Measurements from ENCODE around the gene CSRNP3.
"Not testable (repeated sequence)": the region's sequence is repeated elsewhere in the genome, so short reads cannot be mapped to it uniquely, and the experiment has no call there.

Gene CSRNP3

DNA sequence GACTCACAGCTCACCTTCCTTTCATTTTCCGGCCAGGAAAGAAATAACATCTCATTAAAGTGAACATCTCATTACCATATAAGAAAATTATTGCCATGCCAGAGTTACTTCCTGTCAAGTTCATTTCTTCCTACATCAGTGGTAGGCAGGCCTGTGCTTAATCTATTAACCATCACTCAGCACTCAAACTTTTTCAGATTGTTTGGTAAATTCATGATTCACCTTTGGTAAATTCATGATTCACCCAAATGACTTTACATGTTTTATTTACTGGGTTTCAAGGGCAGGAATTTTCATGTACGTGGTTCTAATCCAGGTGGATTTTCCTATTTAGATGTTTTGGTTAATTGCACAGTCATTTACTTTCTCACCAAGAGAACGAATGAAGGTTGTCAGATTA is 116.5 kb downstream of the CSRNP3 start:
- no peak for DNase-seq (ENCODE audit: low read depth in 1 of 2, low spot score in 1 of 2)

DNA sequence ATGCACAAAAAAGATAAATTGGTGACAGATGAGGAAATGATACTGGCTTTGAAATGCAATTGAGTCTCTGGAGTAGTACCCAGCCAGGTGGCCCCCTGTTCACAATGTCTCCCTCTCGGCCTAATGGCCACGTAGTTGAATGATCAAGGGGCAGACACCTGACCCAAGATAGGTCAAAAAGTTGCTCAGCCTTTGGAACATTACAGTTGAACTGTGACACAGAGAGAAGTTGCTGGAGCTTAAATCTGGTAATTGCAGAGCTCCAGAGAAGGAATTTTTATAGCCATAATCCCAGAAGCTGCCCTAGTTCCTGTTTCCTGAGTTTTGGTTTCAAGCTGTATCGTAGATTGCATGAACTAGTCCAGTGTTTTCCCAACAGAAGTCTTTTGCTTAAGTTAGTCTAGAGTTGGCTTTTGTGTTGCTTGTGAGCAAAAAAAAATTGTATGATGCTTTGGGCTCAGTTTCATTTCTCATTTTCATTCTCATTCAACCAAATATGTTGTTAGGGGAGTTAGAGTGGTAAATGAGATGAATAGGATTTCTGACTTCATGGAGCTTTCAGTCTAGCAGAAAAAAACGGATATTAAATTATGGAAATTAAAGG is 117.9 kb downstream of the CSRNP3 start:
- DNase-seq (ENCODE audit: low read depth in 1 of 2, low spot score in 1 of 2): no peak

DNA sequence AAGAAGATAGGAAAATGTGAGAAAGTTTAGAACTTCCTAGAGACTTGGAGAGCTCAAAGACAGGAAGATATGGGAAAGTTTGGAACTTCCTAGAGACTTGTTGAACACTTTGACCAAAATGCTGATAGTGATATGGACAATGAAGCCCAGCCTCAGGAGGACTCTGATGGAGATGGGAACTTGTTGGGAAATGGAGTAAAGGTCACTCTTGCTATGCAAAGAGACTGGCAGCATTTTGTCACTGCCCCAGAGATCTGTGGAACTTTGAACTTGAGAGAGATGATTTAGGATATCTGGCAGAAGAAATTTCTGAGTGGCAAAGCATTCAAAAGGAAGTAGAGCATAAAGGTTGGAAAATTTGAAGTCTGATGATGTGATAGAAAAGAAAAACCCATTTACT is 121.5 kb downstream of the CSRNP3 start:
- not testable (repeated sequence) for DNase-seq (ENCODE audit: low read depth in 1 of 2, low spot score in 1 of 2)

DNA sequence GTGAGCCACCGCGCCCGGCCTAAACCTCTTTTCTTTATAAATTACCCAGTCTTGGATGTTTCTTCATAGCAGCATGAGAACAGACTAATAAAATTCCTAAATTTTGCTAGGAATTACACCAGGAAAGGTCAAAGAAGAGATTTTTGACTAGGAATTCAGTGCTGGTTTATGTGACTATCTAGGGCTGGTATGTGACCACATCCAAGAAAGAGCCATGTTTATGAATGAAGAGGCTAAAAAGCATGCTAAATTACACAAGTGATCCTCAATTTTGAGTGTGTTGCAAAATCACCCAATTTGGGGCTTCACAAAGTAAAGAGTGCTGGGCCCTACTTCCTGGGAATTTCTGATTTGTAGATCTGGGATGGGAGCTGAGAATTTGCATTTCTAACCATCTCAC is 123.6 kb downstream of the CSRNP3 start:
- no peak for DNase-seq (ENCODE audit: low read depth in 1 of 2, low spot score in 1 of 2)

DNA sequence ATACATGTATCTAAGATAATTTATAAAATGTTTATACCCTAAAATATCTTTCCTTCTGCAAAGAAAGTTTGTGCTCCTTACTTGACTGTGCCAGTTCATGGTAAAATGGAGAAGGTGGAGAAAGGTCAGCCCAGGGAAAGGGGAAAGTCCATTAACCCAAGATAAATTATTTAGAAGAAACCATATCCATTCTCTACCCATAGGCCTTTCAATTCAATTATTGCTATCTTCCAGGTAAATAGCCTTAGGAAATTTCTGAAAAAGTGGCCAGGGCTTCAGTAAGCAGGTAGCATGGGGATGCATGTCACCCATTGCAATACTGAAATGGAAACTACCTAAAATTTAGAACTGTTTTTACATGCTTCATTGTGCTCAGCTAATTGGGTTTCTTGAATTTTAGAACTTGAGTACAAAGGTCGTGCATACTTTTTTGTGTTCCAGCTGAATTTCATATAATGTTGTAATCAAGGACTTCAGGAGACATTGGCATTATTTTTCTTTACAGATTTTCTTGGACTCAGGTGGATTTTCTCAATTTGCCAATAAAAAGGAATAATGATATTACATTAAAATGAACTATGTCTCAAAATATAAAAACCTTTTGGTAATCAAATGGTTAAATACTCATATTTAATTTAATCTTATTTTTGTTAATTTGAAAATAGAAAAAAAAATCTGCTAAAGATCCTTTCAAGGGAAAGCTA is 124.9 kb downstream of the CSRNP3 start:
- no peak for DNase-seq (ENCODE audit: low read depth in 1 of 2, low spot score in 1 of 2)

DNA sequence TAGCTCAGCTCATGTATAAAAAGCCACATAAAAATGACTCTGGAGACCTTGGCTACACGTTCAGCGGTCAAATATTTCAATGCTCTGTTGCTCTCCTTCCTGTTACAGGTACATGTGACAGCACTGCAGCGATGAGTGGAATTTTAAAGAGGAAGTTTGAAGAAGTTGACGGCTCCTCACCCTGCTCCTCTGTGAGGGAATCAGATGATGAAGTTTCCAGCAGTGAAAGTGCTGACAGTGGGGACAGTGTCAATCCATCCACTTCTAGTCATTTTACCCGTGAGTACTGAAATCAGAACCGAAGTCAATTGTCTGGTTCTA is 125.4 kb downstream of the CSRNP3 start:
- DNase-seq (ENCODE audit: low read depth in 1 of 2, low spot score in 1 of 2): no peak

DNA sequence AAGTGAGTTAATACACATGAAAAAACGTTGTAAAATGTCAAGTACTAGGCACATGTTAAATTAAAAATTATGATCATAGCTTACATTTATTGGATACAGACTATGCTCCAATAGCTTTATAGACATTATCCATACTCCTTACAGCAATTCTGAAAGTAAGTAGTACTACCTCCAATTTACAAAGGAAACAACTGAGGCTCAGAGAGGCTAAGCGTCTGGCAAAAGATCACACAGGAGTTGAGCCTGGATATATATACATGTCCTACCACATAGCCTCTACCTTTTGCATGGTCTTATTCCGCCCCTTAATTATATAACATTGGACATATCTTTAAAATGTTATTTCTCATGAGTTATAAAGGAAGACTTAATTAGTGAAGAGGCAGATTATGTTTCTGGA is 127.3 kb downstream of the CSRNP3 start:
- no peak for DNase-seq (ENCODE audit: low read depth in 1 of 2, low spot score in 1 of 2)

DNA sequence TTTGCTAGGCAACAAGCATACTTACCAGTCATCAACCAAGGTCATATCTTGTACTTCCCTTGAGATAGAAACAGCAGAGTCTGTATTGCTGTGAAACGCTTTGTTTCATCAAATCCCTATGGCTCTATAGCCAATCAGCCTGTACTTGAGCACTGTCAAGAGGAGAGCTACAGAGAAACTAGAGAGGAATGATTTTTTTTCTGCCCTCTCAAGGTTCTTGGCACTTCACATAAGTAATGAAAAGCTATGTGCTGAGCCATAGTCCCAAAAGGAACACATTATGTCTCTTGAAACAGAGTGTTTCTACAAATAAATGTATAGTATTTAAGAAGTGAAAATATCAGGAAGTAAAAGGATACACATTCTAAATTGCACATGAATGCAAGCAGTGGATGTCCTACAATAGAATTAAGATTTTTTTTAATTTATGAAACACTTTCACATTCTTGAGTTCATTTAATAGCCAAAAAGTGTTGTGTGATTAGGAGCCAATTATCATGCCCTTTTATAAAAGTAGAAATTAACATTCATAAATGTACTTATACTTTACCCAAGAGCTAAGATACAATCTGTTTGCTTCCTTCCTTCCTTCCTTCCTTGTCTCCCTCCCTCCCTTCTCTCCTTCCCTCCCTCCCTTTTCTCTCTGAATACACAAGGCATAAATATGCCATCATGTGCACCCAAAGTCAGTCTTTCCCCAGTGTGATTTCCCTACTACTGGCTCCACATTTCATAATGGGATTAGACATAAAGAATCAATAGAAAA is 131.8 kb downstream of the CSRNP3 start:
- DNase-seq (ENCODE audit: low read depth in 1 of 2, low spot score in 1 of 2): no peak

DNA sequence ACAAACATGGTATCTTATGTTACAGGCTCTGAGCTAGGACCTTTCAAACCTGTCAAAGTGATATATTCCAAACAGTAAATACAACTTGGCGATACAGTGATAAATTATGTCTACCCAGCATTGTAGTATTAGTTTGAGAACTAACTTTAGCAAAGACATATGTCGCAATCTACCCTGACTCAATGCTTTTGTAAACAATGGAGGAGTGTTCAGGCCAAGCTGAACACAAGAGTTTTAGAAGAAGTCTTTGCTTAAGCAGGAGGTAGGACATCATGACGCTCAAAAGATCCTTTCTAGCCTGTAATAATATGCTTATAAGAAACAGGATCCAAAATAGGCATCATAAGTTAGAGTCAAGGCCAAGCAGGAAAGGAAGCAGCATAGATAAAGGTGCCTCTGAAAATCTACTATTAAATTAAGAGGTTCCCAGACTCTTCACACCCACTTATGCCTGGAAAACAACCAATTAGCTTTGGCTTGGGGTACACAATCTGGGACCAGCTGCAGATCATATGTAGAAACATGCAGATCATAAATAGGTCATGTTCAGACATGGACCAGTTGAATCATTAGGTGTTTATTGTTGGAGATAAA is 132.5 kb downstream of the CSRNP3 start:
- DNase-seq (ENCODE audit: low read depth in 1 of 2, low spot score in 1 of 2): no peak

DNA sequence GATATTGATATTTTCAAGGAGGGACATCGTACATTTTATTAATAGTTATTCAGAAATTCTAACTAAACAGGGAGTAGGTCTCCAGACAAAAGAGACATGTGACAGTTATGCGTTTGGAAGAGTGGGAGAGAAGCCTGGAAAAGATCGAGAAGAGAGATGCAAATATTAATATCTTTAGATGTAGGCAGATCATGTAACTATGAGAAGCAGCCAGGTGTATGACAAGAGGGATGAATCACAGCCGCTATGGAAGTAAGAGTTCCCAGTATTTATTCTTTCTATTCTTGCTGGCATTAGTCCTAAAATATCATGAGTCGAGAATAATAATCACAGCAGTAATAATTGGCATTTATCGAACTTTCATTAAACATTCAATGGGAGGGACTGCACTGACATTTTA is 140.2 kb downstream of the CSRNP3 start:
- no peak for DNase-seq (ENCODE audit: low read depth in 1 of 2, low spot score in 1 of 2)

DNA sequence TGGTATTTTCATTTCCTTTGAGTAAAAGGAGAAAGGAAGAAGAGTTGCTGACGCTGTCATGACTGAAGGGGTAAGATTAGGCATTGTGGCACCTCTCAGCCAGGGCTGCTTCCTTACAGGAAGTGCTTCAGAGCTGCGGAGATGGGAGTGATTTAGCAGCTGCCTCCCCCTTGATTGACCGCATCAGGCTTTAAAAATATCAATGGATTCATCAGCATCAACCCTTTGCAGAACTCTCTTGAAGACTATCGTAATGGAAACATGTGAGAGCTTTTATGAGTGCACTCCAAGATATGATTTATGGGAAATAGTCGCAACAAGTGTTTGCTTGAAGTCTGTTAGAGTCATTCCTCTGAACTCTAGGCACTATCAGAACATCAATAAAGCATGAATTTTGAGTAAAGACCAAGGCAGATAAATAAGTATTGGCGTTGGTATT is 141.1 kb downstream of the CSRNP3 start:
- DNase-seq (ENCODE audit: low read depth in 1 of 2, low spot score in 1 of 2): no peak

DNA sequence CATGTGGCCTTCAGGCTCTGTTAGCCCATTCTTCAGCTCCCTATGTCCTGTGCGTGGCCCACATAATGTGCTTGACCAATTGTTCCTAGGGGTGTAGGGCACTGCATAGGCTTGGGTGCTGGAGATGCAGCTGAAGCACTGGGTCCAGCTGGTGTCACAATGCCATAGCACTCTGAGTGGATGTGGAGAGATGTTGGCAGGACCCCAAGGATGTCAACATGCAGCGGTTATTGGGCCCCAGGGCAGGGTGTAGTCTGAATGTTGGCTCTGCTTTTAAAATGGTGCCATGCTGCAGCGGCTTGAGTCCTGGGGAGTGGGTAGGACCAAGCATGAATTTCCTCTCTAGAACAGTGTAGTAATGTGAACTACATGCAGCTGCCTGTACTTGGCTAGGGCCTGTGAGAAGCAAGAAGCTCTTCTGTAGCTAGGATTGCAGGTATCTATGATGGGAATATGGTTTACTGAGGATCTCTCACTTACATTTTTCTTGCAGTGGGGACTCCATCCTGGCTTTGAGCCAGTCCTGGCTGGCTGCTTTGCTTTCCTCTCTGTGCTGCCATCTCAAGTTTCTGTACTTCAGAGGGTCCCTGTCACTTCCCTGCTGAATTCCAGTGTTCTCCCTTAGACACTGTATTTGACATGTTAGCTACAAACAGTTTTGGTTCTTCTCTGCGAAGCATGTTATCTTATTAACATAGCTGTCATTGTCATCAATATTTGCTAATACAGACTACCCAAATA is 148.4 kb downstream of the CSRNP3 start:
- DNase-seq (ENCODE audit: low read depth in 1 of 2, low spot score in 1 of 2): no peak

DNA sequence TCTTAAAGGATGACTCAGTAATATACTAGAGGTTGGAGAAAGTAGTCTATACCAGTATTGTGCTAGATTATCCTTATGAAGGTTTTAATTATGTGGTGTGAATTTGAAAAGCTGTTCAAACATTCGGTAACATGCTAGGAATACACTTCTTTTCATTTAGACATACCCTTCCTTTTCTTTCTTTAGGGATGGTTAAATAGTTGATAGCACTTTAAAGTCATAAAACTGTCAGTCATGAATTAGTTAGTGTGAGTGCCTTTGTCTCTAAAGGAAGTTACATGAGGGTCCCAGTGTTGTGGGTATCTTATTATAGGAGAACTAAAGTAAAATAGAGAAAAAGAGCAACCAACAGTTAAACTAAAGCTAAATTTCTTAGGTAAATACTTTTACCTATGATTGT is 149.3 kb downstream of the CSRNP3 start:
- DNase-seq (ENCODE audit: low read depth in 1 of 2, low spot score in 1 of 2): no peak

DNA sequence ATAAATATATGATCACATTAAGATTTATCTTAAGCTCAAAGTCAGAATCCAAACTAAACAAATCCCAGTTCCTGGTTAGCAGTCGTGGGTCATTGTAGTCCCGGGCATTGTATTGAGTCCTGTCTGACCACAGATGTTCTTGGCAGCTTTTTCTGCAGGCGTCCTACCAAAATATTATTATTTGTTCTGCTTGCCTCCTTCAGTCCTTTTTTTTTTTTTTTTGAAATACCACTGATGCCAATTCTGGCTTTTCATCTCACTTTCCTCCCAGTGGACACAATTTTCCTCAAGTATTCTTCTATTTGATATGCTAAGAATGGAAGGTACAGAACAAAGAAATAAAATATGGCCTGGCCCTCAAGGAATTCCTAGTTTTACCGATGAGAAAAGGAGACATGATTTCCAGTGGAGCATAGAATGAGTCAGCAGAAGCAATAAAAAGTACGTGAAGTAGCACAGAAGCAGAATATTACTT is 151.6 kb downstream of the CSRNP3 start:
- no peak for DNase-seq (ENCODE audit: low read depth in 1 of 2, low spot score in 1 of 2)

DNA sequence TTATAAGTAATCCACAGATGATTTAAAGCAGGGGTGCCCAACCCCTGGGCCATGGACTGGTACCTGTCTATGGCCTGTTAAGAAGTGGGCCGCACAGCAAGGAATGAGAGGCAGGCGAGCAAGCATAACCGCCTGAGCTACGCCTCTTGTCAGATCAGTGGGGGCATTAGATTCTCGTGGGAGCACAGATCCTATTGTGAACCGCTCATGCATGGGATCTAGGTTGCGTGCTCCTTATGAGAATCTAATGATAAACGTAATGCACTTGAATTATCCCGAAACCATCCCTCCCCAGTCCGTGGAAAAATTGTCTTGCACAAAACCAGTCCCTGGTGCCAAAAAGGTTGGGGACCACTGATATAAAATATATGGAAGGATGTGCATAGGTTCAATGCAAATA is 153.7 kb downstream of the CSRNP3 start:
- no peak for DNase-seq (ENCODE audit: low read depth in 1 of 2, low spot score in 1 of 2)

DNA sequence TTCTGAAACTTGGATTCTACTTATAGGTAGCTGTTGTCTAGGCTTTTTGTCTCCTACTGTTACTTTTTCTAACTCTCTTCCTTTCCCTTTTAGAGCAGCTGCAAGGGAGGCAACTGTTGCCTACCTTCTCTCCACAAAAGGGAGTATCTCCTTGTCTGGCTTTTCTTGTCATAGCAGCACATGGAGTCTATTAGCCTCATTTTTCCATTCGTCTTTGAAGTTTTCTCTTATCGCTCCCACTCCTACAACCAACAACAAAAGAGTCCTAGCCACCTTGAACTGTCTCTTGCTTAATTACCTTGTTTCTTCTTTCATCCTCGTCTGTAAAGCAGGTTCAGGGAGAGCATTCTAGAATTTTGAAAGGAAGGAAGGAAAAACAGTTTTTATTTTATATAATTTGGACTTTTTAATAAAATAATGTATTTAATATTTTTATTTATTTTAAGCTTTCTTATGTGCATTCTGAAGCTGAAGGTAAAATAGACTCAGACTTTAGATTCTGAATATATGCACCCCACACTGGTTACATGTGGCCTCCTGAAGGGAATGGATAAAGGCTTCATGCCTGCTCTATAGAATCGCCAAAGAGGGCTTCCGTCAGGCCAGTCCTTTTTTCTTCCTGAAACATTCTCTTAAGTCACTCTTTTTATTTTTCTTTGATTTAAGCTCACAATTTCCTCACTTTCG is 154.4 kb downstream of the CSRNP3 start:
- no peak for DNase-seq (ENCODE audit: low read depth in 1 of 2, low spot score in 1 of 2)

DNA sequence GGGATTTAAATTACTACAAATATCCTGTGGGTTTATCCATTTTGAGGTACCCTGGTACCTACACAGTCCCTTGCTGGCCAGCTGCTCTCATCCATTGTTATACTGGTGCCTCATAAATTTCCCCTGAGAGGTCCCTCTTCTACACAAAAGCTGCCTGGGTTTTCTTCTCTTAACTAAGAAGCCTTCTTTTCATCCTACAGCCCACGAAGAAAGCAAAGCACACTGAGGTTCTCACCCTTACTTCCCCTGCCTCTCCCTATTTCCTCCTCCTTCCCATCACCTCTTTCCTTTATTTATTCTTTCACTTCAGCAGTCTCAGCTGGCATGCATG is 154.9 kb downstream of the CSRNP3 start:
- DNase-seq (ENCODE audit: low read depth in 1 of 2, low spot score in 1 of 2): no peak

DNA sequence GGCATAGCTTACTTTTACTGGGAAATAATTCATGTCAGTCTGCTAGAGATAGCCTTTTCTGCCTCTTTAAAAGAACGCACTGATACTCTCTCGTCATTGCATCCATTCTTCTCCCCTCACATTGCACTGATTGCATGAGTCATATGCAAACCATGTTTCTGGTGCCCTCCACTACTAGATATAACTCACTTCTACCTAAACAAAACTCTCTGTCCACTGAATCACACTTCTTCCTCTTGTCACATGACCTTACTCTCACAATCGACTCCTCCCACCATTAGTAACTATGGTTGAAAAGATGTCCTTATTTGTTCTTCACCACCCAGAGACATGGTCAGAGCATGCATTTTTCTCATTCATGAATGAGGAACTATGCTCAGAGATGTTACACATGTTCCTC is 158.0 kb downstream of the CSRNP3 start:
- DNase-seq (ENCODE audit: low read depth in 1 of 2, low spot score in 1 of 2): no peak

DNA sequence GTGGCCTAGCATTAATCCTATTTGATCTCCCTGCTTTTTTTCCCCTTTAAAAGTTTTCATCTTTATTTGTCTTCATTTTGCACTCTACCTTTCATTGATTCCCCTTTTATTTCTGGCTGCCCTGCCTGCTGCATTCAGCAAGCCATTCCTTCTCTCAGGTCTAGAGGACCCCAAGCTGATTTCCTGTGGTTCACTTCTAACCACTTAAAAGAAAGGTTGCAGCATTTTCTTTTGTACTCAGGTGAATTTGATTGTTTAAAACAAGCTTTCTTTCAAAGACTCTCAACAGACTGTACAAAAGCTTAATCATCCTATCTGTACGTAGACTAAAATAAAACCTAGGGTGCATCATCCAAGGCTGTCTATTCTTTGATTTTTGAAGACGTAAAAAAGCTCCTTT is 160.3 kb downstream of the CSRNP3 start:
- no peak for DNase-seq (ENCODE audit: low read depth in 1 of 2, low spot score in 1 of 2)

DNA sequence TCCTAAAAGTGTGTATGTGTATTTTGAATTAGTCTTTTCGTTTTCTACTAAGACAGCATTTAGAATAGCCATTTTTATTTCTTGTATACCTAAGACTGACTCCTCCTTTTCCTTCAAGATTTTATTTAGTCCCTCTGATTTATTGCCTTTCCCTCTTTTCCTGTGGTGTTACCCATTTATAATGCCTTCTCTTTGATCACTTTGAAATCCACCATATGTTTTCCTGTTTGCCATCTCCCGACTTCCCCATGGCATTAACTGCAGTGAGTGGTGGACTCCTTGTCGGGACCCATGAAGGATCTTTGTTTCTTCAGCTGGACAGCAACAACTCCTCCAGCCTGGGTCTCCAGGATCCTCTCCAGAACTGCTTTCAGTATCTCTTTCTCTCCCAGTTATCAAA is 160.7 kb downstream of the CSRNP3 start:
- DNase-seq (ENCODE audit: low read depth in 1 of 2, low spot score in 1 of 2): no peak

DNA sequence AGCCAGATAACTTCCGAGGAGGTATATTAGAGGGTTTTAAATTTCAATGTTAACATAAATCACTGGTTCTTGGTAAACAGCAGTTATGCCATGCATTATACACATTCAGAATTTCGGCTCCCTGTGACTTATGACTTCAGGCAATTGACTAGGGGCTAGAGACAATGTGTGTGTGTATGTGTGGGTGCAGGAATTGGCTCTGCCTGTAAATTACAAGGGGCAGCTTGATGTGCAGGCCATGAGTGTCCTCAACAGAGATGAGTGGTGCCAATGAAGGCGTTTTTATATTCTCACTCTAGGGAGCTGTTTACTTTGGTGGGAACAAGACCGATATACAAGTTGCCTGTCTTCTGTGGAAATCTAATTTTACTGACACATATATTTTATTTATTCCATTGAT is 161.6 kb downstream of the CSRNP3 start:
- DNase-seq (ENCODE audit: low read depth in 1 of 2, low spot score in 1 of 2): no peak
